ENCODE results near the gene CCNK.

GRCh38 chr14:99530407-99531155, 49.4 kb downstream of the CCNK start:
- TF ChIP-seq, protein P1, sequence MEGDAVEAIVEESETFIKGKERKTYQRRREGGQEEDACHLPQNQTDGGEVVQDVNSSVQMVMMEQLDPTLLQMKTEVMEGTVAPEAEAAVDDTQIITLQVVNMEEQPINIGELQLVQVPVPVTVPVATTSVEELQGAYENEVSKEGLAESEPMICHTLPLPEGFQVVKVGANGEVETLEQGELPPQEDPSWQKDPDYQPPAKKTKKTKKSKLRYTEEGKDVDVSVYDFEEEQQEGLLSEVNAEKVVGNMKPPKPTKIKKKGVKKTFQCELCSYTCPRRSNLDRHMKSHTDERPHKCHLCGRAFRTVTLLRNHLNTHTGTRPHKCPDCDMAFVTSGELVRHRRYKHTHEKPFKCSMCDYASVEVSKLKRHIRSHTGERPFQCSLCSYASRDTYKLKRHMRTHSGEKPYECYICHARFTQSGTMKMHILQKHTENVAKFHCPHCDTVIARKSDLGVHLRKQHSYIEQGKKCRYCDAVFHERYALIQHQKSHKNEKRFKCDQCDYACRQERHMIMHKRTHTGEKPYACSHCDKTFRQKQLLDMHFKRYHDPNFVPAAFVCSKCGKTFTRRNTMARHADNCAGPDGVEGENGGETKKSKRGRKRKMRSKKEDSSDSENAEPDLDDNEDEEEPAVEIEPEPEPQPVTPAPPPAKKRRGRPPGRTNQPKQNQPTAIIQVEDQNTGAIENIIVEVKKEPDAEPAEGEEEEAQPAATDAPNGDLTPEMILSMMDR (IDR thresholded peaks at IDR 0.05), result no peak
- TF ChIP-seq POLR2A (IDR thresholded peaks at IDR 0.05), result no peak

Data from uterus (tissue), 2 donors.